ENCODE measurements around the gene SPAG5. TPM values are rescaled to one million over a fixed set of nuclear protein-coding genes. Genes with fewer than 3 reads are reported as not detected.
A peak's percentile ranks its signal among the peaks of the same experiment; 100 is the strongest.

The SPAG5 gene
- total RNA-seq, 4 donors from 2014 or later = 8.9 to 21.5 (median 13.6) TPM

- Histone ChIP-seq H3K27ac (peak within 1 kb of the TSS; percentile 78 to 87 (median 82)), H3K9me3 (no peaks in the 10 kb centered on the region), H3K4me3 (peak within 1 kb of the TSS; percentile 47 to 83 (median 71)), H3K36me3 (no peaks in the 10 kb centered on the region), H3K27me3 (no peaks in the 10 kb centered on the region), H3K4me1 (peaks cover 12 to 38% (median 21%) of the 10 kb centered on the region in 4 donors)
- in situ Hi-C loops (cut with MboI; ENCODE audit: low pct_ligation_motif_present in 1 of 4, low pct_unique_long_range_greater_than_20kb in 1 of 4, low sequenced_read_pairs in 3 of 4) (no loop called here), intact Hi-C loops (cut with DNase I; ENCODE audit: low total_unique reads) (no loop called here)
- 1% methylated on average over 23 to 37 of the region's 49 CpGs for WGBS, 2 donors (ENCODE audit: low coverage in 1 of 2)
- peak; percentile 97 for DNase-seq
- TF ChIP-seq POLR2A (IDR thresholded peaks at IDR 0.05) (peak; percentile 88), POLR2AphosphoS5 (IDR thresholded peaks at IDR 0.05) (peak; percentile 85 to 91 (median 91)), EP300 (IDR thresholded peaks at IDR 0.05; ENCODE audit: low read depth) (no peak)
Measured at GRCh38 chr17:28571361-28572122, 27.3 kb downstream of the SPAG5 start, which contains the start of gene PIGS. Gene PIGS, minus strand, starts transcription at chr17:28571524. Its CDS starts 28 bp downstream, at chr17:28571496.

- peak overlapping the region; percentile 47 to 83 (median 71) for H3K4me3 ChIP-seq
Measured at GRCh38 chr17:28570716-28571360, 28.0 kb downstream of the SPAG5 start.

GRCh38 chr17:28569446-28569845, 29.4 kb downstream of the SPAG5 start:
- Histone ChIP-seq H3K4me1 (peaks cover 12 to 33% (median 19%) of the 10 kb centered on the region in 4 donors), H3K36me3 (no peaks in the 10 kb centered on the region), H3K27me3 (no peaks in the 10 kb centered on the region), H3K9me3 (no peaks in the 10 kb centered on the region), H3K27ac (no peak overlapping the region), H3K4me3 (no peak overlapping the region)
- no peak for DNase-seq
- intact Hi-C loops (cut with DNase I; ENCODE audit: low total_unique reads) (no loop called here), in situ Hi-C loops (cut with MboI; ENCODE audit: low pct_ligation_motif_present in 1 of 4, low pct_unique_long_range_greater_than_20kb in 1 of 4, low sequenced_read_pairs in 3 of 4) (no loop called here)
- TF ChIP-seq EP300 (IDR thresholded peaks at IDR 0.05; ENCODE audit: low read depth) (no peak), CTCF (IDR thresholded peaks at IDR 0.05) (no peak), POLR2A (IDR thresholded peaks at IDR 0.05) (no peak), POLR2AphosphoS5 (IDR thresholded peaks at IDR 0.05) (no peak)
- 89 to 94% methylated on average over 1 of the region's 1 CpG for WGBS, 2 donors (ENCODE audit: low coverage in 1 of 2)

More at GRCh38 chr17:28570716-28571360, 28.0 kb downstream of the SPAG5 start:
- 0 to 8% methylated on average over 2 to 30 of the region's 39 CpGs for WGBS, 2 donors (ENCODE audit: low coverage in 1 of 2)
- Histone ChIP-seq H3K4me1 (peaks cover 12 to 34% (median 19%) of the 10 kb centered on the region in 4 donors), H3K27ac (peak overlapping the region; percentile 78 to 87 (median 82)), H3K36me3 (no peaks in the 10 kb centered on the region), H3K27me3 (no peaks in the 10 kb centered on the region), H3K9me3 (no peaks in the 10 kb centered on the region)
- intact Hi-C loops (cut with DNase I; ENCODE audit: low total_unique reads) (no loop called here), in situ Hi-C loops (cut with MboI; ENCODE audit: low pct_ligation_motif_present in 1 of 4, low pct_unique_long_range_greater_than_20kb in 1 of 4, low sequenced_read_pairs in 3 of 4) (no loop called here)
- TF ChIP-seq CTCF (IDR thresholded peaks at IDR 0.05) = no peak
- TF ChIP-seq POLR2A (IDR thresholded peaks at IDR 0.05) = no peak
- no peak for TF ChIP-seq EP300 (IDR thresholded peaks at IDR 0.05; ENCODE audit: low read depth)
- TF ChIP-seq POLR2AphosphoS5 (IDR thresholded peaks at IDR 0.05) = no peak
- DNase-seq = peak; percentile 53

GRCh38 chr17:28567604-28568003, 31.2 kb downstream of the SPAG5 start:
- Histone ChIP-seq H3K4me3 (no peak overlapping the region), H3K27me3 (no peaks in the 10 kb centered on the region), H3K36me3 (peaks cover 0 to 12% (median 3%) of the 10 kb centered on the region in 4 donors), H3K27ac (no peak overlapping the region), H3K4me1 (peaks cover 12 to 29% (median 19%) of the 10 kb centered on the region in 4 donors), H3K9me3 (no peaks in the 10 kb centered on the region)
- intact Hi-C loops (cut with DNase I; ENCODE audit: low total_unique reads) (no loop called here), in situ Hi-C loops (cut with MboI; ENCODE audit: low pct_ligation_motif_present in 1 of 4, low pct_unique_long_range_greater_than_20kb in 1 of 4, low sequenced_read_pairs in 3 of 4) (no loop called here)
- TF ChIP-seq POLR2AphosphoS5 (IDR thresholded peaks at IDR 0.05) (no peak), CTCF (IDR thresholded peaks at IDR 0.05) (no peak)
- 79 to 83% methylated on average over 3 of the region's 3 CpGs for WGBS, 2 donors (ENCODE audit: low coverage in 1 of 2)
- DNase-seq = no peak
